Neural cell (in vitro differentiated cells): ENCODE measurements around the gene STX8. TPM values are rescaled to one million over a fixed set of nuclear protein-coding genes. Genes with fewer than 3 reads are reported as not detected.

Experiments
- H2AFZ ChIP-seq: fragments of 200-600, 300-800 bp; sonication (generic), shearing (Covaris generic); 2 replicates; pipeline ENCODE4 v1.6.0; 2014; ENCODE audit warnings: low read depth, mild to moderate bottlenecking, antibody characterized with exemption, low read length, moderate library complexity
- H3F3A ChIP-seq: fragments of 200-600 bp; shearing (Covaris generic); 2 replicates; pipeline ENCODE4 v1.6.1; 2016; ENCODE audit warnings: mild to moderate bottlenecking, moderate library complexity, mixed read lengths, antibody characterized with exemption, low read length; ENCODE audit not compliant: insufficient read depth, poor library complexity, severe bottlenecking
- H3K27ac ChIP-seq: fragments of 200-600, 300-800 bp; sonication (generic), shearing (Covaris generic); 2 replicates; pipeline ENCODE4 v1.5.1; 2014; ENCODE audit warnings: mild to moderate bottlenecking, low read length, moderate library complexity
- H3K27me3 ChIP-seq: fragments of 300-800, 200-600 bp; sonication (generic), shearing (Covaris generic); 2 replicates; pipeline ENCODE4 v1.6.0; 2014; ENCODE audit warnings: mild to moderate bottlenecking, low read depth, low read length, moderate library complexity; ENCODE audit not compliant: insufficient read depth
- H3K36me3 ChIP-seq: fragments of 300-800, 200-600 bp; sonication (generic), shearing (Covaris generic); 2 replicates; pipeline ENCODE4 v1.5.1; 2014; ENCODE audit warnings: mild to moderate bottlenecking, antibody characterized with exemption, low read length, moderate library complexity; ENCODE audit not compliant: insufficient read depth
- H3K4me2 ChIP-seq: fragments of 300-800, 200-600 bp; sonication (generic), shearing (Covaris generic); 2 replicates; pipeline ENCODE4 v1.6.0; 2014; ENCODE audit warnings: mild to moderate bottlenecking, low read length
- H3K4me3 ChIP-seq: fragments of 300-800, 200-600 bp; sonication (generic), shearing (Covaris generic); 2 replicates; pipeline ENCODE4 v1.5.1; 2014; ENCODE audit warnings: mild to moderate bottlenecking, low read length, moderate library complexity
- H3K79me2 ChIP-seq: fragments of 200-600 bp; shearing (Covaris generic); replicated peaks from 2 replicates; pipeline ENCODE4 v1.6.0; 2014; ENCODE audit warnings: mild to moderate bottlenecking, low read length, moderate library complexity; ENCODE audit not compliant: insufficient read depth
- H3K9ac ChIP-seq: fragments of 300-800, 200-600 bp; sonication (generic), shearing (Covaris generic); 2 replicates; pipeline ENCODE4 v1.6.1; 2016; ENCODE audit warnings: mild to moderate bottlenecking, low read length, mixed read lengths
- H3K9me2 ChIP-seq: fragments of 200-600 bp; shearing (Covaris generic); 2 replicates; pipeline ENCODE4 v1.6.1; 2016; ENCODE audit warnings: mild to moderate bottlenecking, low read length, mixed read lengths; ENCODE audit not compliant: insufficient read depth
- H3K9me3 ChIP-seq: fragments of 200-600, 300-800 bp; sonication (generic), shearing (Covaris generic); 2 replicates; pipeline ENCODE4 v1.6.1; 2016; ENCODE audit warnings: mild to moderate bottlenecking, mixed run types, low read length, moderate library complexity, mixed read lengths
- H4K20me1 ChIP-seq: fragments of 200-600 bp; shearing (Covaris generic); 2 replicates; pipeline ENCODE4 v1.6.1; 2016; ENCODE audit warnings: mild to moderate bottlenecking, mixed run types; ENCODE audit not compliant: insufficient read depth
- CTCF ChIP-seq: fragments of 450-650 bp; IDR thresholded peaks from 2 replicates; pipeline ENCODE4 v1.5.1; 2014; ENCODE audit warnings: antibody characterized with exemption, mild to moderate bottlenecking, moderate library complexity; ENCODE audit not compliant: poor library complexity, severe bottlenecking
- EP300 ChIP-seq: fragments of 450-650 bp; conservative IDR thresholded peaks from 2 replicates; pipeline ENCODE4 v1.6.1; 2014; ENCODE audit warnings: antibody characterized with exemption, mild to moderate bottlenecking, moderate library complexity; ENCODE audit not compliant: poor library complexity, severe bottlenecking
- EZH2 ChIP-seq: fragments of 200-600, 300-800 bp; shearing (Covaris generic), sonication (generic); IDR thresholded peaks from 2 replicates; pipeline ENCODE4 v1.6.1; 2014; ENCODE audit warnings: antibody characterized with exemption, low read length, borderline replicate concordance, mild to moderate bottlenecking; ENCODE audit not compliant: insufficient read depth, poor library complexity, severe bottlenecking
- MXI1 ChIP-seq: fragments of 450-650 bp; conservative IDR thresholded peaks from 2 replicates; pipeline ENCODE4 v1.6.1; 2014; ENCODE audit warnings: antibody characterized with exemption, mild to moderate bottlenecking; ENCODE audit not compliant: poor library complexity, severe bottlenecking
- POLR2AphosphoS5 ChIP-seq: IDR thresholded peaks from 2 replicates; pipeline ENCODE4 v1.6.1; 2012
- RAD21 ChIP-seq: fragments of 450-650 bp; conservative IDR thresholded peaks from 2 replicates; pipeline ENCODE4 v1.6.1; 2014; ENCODE audit warnings: antibody characterized with exemption, mild to moderate bottlenecking, moderate library complexity
- REST ChIP-seq: IDR thresholded peaks from 2 replicates; pipeline ENCODE4 v1.6.1; 2012; ENCODE audit warnings: borderline replicate concordance
- SMC3 ChIP-seq: fragments of 450-650 bp; conservative IDR thresholded peaks from 2 replicates; pipeline ENCODE4 v1.6.1; 2014; ENCODE audit warnings: antibody characterized with exemption, mild to moderate bottlenecking, moderate library complexity; ENCODE audit not compliant: poor library complexity
- TAF1 ChIP-seq: IDR thresholded peaks from 2 replicates; pipeline ENCODE4 v1.6.1; 2012; ENCODE audit warnings: low read depth
- polyA plus RNA-seq: library from polyadenylated mRNA; depleted of rRNA; stranded (reverse); fragments of >200 nt; gene quantifications from 2 replicates; pipeline ENCODE4 v1.2.3, GENCODE V29; 2014

STX8 gene
- polyA plus RNA-seq, 1 donor from 2014 or later, result 100 TPM

GRCh38 chr17:9298776-9299295, 276.8 kb downstream of the STX8 start:
- no peak overlapping the region for H3K4me3 ChIP-seq
- H3K4me2 ChIP-seq, result no peak overlapping the region
- TF ChIP-seq RAD21 (no peak), CTCF (no peak), SMC3 (no peak), TAF1 (no peak), MXI1 (no peak), EP300 (no peak), REST (no peak), POLR2AphosphoS5 (no peak), EZH2 (no peak)
- H3K27ac ChIP-seq, result no peak overlapping the region
- H2AFZ ChIP-seq, result no peak overlapping the region
- no peaks in the 10 kb centered on the region for H3K36me3 ChIP-seq
- no peak overlapping the region for H3K9ac ChIP-seq
- no peaks in the 10 kb centered on the region for H3F3A ChIP-seq
- no peaks in the 10 kb centered on the region for H4K20me1 ChIP-seq
- H3K27me3 ChIP-seq, result no peaks in the 10 kb centered on the region
- H3K79me2 ChIP-seq, result no peaks in the 10 kb centered on the region
- H3K9me3 ChIP-seq, result no peaks in the 10 kb centered on the region
- no peaks in the 10 kb centered on the region for H3K9me2 ChIP-seq

- Histone ChIP-seq H3K4me3 (no peak overlapping the region), H4K20me1 (no peaks in the 10 kb centered on the region), H3K27ac (no peak overlapping the region), H3K36me3 (no peaks in the 10 kb centered on the region), H3K79me2 (no peaks in the 10 kb centered on the region), H3K9ac (no peak overlapping the region), H3K27me3 (no peaks in the 10 kb centered on the region), H3K9me3 (no peaks in the 10 kb centered on the region), H3K4me2 (no peak overlapping the region), H3K9me2 (no peaks in the 10 kb centered on the region), H3F3A (no peaks in the 10 kb centered on the region), H2AFZ (no peak overlapping the region)
- TF ChIP-seq MXI1 (no peak), POLR2AphosphoS5 (no peak), EP300 (no peak), TAF1 (no peak), RAD21 (no peak), SMC3 (no peak), CTCF (no peak), REST (no peak), EZH2 (no peak)
Observed at GRCh38 chr17:9298135-9298534, 277.5 kb downstream of the STX8 start.
